Lower leg skin (tissue), 3 donors: ENCODE data around the gene STARD13.

Experiments used
- POLR2A ChIP-seq, 2 donors: fragments of 450-650 bp; IDR thresholded peaks; one replicate each; pipeline ENCODE4 v1.6.1; 2016 to 2017; ENCODE audit warnings: antibody characterized with exemption in 2 of 2, mild to moderate bottlenecking in 1 of 2, moderate library complexity in 1 of 2
- TF ChIP-seq, protein P1 (sequence below), 3 donors: fragments of 450-650 bp; IDR thresholded peaks; one replicate each; pipeline ENCODE4 v1.5.1; 2016; ENCODE audit warnings: antibody characterized with exemption in 3 of 3, mild to moderate bottlenecking in 3 of 3, moderate library complexity in 2 of 3

DNA sequence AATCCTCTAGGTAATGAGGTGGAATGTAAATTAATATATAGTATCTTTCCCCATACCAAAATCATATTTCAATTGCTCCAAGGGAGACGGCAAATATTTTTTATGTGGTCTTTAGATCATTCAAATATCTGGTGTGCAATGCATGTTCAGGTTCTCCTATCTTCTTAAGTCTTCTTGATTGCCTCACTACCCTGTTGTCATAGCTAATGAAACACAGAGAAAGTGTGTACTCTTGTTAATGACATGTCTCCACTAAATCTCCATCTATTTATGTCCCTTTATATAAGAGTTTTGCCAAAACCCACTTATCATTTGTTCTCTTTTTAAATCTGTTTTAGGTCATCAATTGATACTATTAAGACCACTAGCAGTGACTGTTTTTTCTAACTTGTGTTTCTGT, 6.6 kb downstream of the STARD13 start:
- TF ChIP-seq, protein P1, sequence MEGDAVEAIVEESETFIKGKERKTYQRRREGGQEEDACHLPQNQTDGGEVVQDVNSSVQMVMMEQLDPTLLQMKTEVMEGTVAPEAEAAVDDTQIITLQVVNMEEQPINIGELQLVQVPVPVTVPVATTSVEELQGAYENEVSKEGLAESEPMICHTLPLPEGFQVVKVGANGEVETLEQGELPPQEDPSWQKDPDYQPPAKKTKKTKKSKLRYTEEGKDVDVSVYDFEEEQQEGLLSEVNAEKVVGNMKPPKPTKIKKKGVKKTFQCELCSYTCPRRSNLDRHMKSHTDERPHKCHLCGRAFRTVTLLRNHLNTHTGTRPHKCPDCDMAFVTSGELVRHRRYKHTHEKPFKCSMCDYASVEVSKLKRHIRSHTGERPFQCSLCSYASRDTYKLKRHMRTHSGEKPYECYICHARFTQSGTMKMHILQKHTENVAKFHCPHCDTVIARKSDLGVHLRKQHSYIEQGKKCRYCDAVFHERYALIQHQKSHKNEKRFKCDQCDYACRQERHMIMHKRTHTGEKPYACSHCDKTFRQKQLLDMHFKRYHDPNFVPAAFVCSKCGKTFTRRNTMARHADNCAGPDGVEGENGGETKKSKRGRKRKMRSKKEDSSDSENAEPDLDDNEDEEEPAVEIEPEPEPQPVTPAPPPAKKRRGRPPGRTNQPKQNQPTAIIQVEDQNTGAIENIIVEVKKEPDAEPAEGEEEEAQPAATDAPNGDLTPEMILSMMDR (IDR thresholded peaks at IDR 0.05) = no peak
- no peak for TF ChIP-seq POLR2A (IDR thresholded peaks at IDR 0.05)
